HG03025 (cell line): ENCODE measurements around the gene ATXN2.
"Not testable (repeated sequence)": the region's sequence is repeated elsewhere in the genome, so short reads cannot be mapped to it uniquely, and the experiment has no call there.

Source experiments
- ATAC-seq: cut with Tn5 transposase; IDR thresholded peaks from one replicate; pipeline ENCODE4 v1.9.1; 2021; ENCODE audit warnings: mild to moderate bottlenecking, moderate library complexity; ENCODE audit not compliant: unreplicated experiment, low FRiP score

Gene ATXN2, protein sequence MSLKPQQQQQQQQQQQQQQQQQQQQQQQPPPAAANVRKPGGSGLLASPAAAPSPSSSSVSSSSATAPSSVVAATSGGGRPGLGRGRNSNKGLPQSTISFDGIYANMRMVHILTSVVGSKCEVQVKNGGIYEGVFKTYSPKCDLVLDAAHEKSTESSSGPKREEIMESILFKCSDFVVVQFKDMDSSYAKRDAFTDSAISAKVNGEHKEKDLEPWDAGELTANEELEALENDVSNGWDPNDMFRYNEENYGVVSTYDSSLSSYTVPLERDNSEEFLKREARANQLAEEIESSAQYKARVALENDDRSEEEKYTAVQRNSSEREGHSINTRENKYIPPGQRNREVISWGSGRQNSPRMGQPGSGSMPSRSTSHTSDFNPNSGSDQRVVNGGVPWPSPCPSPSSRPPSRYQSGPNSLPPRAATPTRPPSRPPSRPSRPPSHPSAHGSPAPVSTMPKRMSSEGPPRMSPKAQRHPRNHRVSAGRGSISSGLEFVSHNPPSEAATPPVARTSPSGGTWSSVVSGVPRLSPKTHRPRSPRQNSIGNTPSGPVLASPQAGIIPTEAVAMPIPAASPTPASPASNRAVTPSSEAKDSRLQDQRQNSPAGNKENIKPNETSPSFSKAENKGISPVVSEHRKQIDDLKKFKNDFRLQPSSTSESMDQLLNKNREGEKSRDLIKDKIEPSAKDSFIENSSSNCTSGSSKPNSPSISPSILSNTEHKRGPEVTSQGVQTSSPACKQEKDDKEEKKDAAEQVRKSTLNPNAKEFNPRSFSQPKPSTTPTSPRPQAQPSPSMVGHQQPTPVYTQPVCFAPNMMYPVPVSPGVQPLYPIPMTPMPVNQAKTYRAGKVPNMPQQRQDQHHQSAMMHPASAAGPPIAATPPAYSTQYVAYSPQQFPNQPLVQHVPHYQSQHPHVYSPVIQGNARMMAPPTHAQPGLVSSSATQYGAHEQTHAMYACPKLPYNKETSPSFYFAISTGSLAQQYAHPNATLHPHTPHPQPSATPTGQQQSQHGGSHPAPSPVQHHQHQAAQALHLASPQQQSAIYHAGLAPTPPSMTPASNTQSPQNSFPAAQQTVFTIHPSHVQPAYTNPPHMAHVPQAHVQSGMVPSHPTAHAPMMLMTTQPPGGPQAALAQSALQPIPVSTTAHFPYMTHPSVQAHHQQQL

GRCh38 chr12:111598637-111599452, at the start of gene ATXN2:
Gene ATXN2 (minus strand): TSS chr12:111599315. CDS start chr12:111599034, 281 bp downstream.
- ATAC-seq: peak; percentile 41

DNA sequence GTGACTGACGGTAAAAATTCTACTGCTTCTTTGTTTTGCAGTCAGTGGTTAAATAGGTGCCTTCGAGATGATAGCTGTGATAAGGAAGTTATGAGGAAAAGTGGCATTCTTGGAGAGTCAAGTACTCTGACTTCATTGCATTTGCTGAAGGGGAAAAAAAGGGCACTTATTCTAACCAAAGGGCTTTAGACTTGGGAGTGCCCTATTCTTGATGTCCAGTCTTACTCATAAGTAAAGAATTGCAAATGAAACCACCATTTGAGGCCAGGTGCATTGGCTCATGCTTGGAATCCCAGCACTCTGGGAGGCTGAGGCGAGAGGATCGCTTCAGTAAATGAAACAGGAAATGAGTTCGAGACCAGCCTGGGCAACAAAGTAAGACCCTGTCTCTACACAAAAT, 46.3 kb upstream of the ATXN2 start:
- ATAC-seq: no peak

GRCh38 chr12:111643427-111643826, 44.3 kb upstream of the ATXN2 start:
- ATAC-seq: no peak

- no peak for ATAC-seq
Measured at GRCh38 chr12:111642681-111643426, 43.7 kb upstream of the ATXN2 start.

- no peak for ATAC-seq
Measured at GRCh38 chr12:111640506-111640905, 41.4 kb upstream of the ATXN2 start.

DNA sequence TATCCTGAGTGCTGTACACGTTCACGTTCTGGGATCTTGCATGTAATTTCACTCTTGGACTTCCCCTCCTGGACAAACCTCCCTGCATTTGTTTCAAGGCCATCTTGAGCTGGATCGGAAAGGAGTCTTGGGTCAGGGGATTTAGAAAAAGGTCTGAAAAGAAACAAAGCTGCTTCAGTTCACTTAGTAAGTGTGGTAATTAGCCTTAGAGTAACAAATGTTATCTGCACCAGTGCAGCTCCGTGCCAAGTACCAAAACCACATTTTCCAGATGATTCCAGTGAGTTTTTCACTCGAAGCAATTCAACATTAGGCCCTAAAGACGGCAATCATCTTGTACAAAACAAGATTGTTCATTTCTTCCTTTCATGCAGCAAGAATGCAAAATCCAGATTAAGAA, 39.4 kb upstream of the ATXN2 start:
- no peak for ATAC-seq

- no peak for ATAC-seq
Measured at GRCh38 chr12:111636209-111636945, 37.3 kb upstream of the ATXN2 start.

- ATAC-seq: no peak
Measured at GRCh38 chr12:111635524-111635923, 36.4 kb upstream of the ATXN2 start.

DNA sequence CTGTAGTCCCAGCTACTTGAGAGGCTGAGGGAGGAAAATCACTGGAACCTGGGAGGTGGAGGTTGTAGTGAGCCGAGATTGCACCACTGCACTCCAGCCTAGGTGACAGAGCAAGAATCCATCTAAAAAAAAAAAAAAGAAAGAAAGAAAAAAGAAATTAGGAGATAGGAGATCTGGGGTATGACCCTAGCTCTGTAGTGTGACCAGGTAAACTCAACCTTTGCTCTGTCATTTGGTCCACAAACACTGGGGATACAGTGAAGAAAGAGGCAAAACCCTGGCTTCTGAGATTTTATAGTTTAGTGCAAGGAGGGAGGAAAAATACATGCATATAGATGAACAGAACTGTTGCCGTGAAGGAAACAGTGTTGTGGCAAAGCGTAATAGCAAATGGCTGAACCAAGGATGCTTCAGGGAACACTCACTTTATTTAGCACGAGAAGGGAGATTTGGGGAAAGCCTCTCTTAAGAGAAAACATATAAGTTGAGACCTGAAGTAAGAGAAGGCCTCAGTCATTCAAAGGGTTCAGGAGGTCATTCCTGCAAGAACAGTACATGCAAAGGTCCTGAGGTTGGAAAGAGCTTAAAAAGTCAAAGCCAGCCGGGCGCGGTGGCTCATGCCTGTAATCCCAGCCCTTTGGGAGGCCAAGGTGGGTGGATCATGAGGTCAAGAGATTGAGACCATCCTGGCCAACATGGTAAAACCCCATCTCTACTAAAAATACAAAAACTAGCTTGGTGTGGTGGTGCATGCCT, 29.6 kb upstream of the ATXN2 start:
- ATAC-seq: no peak

GRCh38 chr12:111626230-111626629, 27.1 kb upstream of the ATXN2 start:
- ATAC-seq: no peak

- no peak for ATAC-seq
Measured at GRCh38 chr12:111624540-111624939, 25.4 kb upstream of the ATXN2 start.

DNA sequence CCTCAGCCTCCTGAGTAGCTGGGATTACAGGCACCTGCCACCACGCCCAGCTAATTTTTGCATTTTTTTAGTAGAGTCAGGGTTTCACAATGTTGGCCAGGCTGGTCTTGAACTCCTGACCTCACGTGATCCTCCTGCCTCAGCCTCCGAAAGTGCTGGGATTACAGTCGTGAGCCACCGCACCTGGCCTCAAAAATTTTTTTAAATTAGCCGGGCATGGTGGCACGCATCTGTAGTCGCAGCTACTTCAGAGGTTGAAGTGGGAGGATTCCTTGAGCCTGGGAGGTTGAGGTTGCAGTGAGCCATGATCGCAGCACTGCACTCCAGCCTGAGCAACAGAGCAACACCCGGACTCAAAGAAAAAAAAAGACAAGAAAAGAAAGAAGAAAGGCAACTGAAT, 18.7 kb upstream of the ATXN2 start:
- ATAC-seq: not testable (repeated sequence)

DNA sequence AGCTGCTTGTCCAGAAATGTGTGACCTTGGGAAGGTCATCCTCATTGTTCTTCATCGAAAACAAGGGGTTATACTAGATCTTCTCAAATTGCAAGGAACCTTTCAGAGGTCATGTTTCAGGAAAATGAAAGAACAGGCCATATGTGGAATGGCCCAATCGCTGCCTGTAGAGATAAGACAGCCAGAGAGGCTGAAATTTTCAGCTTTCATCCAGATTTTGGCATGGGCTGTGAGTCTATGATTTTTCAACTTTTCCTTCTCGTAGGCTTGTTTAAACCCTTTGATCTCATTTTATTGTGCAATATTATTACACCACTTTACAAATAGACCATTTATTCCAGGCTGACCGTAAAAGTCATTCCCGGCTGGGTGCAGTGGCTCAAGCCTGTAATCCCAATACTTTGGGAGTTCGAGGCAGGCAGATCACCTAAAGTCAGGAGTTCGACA, 17.1 kb upstream of the ATXN2 start:
- no peak for ATAC-seq

- no peak for ATAC-seq
Measured at GRCh38 chr12:111607239-111607638, 8.1 kb upstream of the ATXN2 start.

DNA sequence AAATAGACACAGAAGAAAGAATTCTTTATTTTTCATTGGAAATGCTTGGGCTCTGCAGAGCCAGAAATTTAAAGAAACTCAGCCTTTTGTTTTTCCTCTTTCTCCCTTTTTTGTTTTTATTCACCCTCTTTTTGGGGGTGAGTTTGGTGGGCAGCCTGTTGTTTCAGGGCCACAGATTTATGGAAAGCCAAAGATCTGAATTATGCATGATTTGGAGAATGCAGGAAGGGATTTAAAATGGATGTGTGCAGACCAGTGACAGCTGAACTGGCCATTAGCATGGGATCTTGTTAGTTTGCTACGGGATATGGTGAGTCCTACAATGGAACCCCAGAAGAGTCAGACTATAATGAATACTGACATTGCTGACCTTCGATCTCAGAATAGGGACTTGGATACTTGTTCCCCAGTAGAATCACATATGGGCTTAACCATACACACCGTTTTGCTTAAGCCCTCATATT, 7.7 kb upstream of the ATXN2 start:
- no peak for ATAC-seq

GRCh38 chr12:111605911-111606766, 7.0 kb upstream of the ATXN2 start:
- ATAC-seq: no peak

DNA sequence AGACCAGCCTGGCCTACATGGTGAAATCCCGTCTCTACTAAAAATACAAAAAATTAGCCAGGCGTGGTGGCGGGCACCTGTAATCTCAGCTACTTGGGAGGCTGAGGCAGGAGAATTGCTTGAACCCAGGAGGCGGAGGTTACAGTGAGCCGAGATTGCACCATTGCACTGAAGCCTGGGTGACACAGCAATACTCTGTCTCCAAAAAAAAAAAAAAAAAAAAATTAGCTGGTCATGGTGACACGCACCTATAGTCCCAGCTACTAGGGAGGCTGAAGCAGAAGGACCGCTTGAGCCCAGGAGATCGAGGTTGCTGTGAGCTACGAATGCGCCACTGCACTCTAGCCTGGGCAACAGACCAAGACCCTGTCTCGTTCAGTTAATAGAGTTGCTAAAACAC, 3.7 kb upstream of the ATXN2 start:
- not testable (repeated sequence) for ATAC-seq
